ENCODE results near the gene RPL39L.

Gene RPL39L

DNA sequence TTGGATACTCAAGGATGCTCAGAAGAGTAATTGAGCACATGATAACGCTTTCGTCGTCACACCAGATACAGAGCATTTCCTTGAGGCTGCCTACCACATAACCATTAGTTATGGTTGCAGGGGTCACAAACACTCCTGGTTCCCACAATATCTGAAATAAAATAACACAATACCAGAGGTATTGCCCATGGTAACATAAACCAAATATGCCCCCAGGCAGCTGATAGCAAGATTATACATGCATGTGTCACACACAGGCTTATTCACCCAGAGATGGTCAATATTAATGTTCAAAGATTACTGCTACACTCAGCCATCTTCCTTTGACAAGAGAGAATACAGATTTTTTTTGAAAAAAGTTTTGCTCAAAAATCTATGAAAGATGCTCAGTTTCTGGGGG lies 7.3 kb downstream of the RPL39L start:
- Histone ChIP-seq H3K4me1 (ENCODE audit: control insufficient read depth, low read length) (peaks cover 38% of the 10 kb centered on the region), H3K4me2 (ENCODE audit: low read length) (no peak overlapping the region), H3F3A (ENCODE audit: control insufficient read depth, insufficient read depth) (0 out of 2 replicates have a peak, but pooled peaks cover 4% of the 10 kb centered on the region), H3K36me3 (ENCODE audit: control insufficient read depth, low read length) (peaks cover 70% of the 10 kb centered on the region), H3K4me3 (ENCODE audit: low read length) (no peak overlapping the region), H3K9me3 (ENCODE audit: control insufficient read depth, insufficient read depth, low read length) (peaks cover 30% of the 10 kb centered on the region; the same call in 1 of the 2 replicates), H3K27ac (ENCODE audit: low read depth, low read length) (no peak overlapping the region), H4K20me1 (ENCODE audit: control insufficient read depth, insufficient read depth, low read depth, low read length) (no peaks in the 10 kb centered on the region), H3K27me3 (ENCODE audit: control insufficient read depth, low read length) (no peaks in the 10 kb centered on the region), H3K9me2 (replicated peaks; ENCODE audit: control insufficient read depth, low read length) (no peaks in the 10 kb centered on the region), H3K79me2 (ENCODE audit: control insufficient read depth, low read length) (peaks cover 76% of the 10 kb centered on the region)
- no peak for TF ChIP-seq EZH2phosphoT487 (IDR thresholded peaks at IDR 0.05; ENCODE audit: borderline replicate concordance, low read length)
- TF ChIP-seq, protein P1, sequence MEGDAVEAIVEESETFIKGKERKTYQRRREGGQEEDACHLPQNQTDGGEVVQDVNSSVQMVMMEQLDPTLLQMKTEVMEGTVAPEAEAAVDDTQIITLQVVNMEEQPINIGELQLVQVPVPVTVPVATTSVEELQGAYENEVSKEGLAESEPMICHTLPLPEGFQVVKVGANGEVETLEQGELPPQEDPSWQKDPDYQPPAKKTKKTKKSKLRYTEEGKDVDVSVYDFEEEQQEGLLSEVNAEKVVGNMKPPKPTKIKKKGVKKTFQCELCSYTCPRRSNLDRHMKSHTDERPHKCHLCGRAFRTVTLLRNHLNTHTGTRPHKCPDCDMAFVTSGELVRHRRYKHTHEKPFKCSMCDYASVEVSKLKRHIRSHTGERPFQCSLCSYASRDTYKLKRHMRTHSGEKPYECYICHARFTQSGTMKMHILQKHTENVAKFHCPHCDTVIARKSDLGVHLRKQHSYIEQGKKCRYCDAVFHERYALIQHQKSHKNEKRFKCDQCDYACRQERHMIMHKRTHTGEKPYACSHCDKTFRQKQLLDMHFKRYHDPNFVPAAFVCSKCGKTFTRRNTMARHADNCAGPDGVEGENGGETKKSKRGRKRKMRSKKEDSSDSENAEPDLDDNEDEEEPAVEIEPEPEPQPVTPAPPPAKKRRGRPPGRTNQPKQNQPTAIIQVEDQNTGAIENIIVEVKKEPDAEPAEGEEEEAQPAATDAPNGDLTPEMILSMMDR (IDR thresholded peaks at IDR 0.05; ENCODE audit: low read depth, low read length, poor library complexity, severe bottlenecking) = no peak

DNA sequence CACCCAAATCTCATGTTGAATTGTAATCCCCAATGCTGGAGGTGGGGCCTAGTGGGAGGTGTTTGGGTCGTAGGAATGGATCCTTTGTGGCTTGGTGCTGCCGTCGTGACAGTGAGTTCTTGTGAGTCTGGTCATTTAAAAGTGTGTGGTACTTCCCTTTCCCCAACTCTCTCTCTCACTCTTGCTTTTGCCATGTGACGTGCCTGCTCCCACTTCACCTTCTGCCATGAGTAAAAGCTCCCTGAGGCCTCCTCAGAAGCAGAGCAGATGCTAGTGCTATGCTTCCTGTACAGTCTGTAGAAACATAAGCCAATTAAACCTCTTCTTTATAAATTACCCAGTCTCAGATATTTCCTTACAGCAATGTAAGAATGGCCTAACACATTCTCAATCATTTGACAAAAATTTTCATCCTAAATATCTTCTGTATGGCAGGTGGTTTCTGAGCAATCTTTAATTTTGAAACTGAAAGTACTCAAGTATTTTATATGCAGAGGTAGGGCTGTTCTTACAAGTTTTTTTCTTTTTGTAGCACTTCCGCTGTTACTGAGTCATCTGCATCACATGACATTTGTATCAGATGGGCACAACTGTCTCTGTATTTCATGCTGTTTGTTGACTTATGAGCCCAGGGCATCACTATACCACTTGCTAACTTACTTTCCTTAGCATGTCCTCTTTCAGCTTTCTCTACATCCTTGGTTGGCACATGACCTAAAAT lies 8.8 kb downstream of the RPL39L start:
- Histone ChIP-seq H3K4me2 (ENCODE audit: low read length) (peak overlapping the region; percentile 47), H3K27ac (ENCODE audit: low read depth, low read length) (peak overlapping the region; percentile 38), H3K4me1 (ENCODE audit: control insufficient read depth, low read length) (peaks cover 50% of the 10 kb centered on the region), H4K20me1 (ENCODE audit: control insufficient read depth, insufficient read depth, low read depth, low read length) (no peaks in the 10 kb centered on the region), H3F3A (ENCODE audit: control insufficient read depth, insufficient read depth) (peaks cover 9% of the 10 kb centered on the region), H3K9me3 (ENCODE audit: control insufficient read depth, insufficient read depth, low read length) (peaks cover 25% of the 10 kb centered on the region; the same call in 1 of the 2 replicates), H3K4me3 (ENCODE audit: low read length) (peak overlapping the region; percentile 35), H3K27me3 (ENCODE audit: control insufficient read depth, low read length) (no peaks in the 10 kb centered on the region), H3K36me3 (ENCODE audit: control insufficient read depth, low read length) (peaks cover 64% of the 10 kb centered on the region), H3K9me2 (replicated peaks; ENCODE audit: control insufficient read depth, low read length) (no peaks in the 10 kb centered on the region), H3K79me2 (ENCODE audit: control insufficient read depth, low read length) (peaks cover 71% of the 10 kb centered on the region)
- no peak for TF ChIP-seq EZH2phosphoT487 (IDR thresholded peaks at IDR 0.05; ENCODE audit: borderline replicate concordance, low read length)
- TF ChIP-seq, protein P1 (IDR thresholded peaks at IDR 0.05; ENCODE audit: low read depth, low read length, poor library complexity, severe bottlenecking) = no peak

DNA sequence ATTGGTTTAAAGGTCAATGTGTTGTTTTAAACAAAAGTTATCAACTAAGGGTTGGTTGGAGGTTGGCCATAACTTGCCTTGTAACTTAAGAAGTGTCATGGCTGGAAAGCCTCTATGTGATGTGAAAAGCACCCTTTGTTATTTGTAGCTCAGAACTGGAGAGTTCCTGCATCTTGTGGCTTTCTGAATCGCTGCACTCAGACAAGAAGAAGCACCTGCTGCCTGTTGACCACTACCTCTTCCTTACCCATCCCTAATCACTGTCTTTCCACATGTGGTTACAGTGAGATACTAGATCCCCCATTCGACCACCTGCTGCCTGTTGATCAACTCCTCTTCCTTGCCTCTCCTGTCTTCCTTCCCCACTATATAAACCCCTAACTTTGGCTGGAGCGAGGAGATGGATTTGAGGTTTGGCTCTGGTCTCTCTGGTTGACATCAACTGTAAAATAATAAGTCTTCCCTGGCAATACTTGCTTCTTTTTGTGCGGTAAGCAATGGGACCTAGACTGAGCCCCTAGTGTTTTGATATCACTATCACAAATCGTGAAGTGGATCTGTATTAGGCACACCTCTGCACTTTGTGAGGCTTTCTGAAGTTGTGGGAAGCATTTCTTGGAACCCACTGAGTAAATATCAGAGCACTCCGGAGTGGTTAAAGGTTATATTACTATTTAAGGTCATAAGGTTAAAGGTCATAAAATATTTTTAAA lies 13.8 kb downstream of the RPL39L start:
- H3K27me3 ChIP-seq (ENCODE audit: control insufficient read depth, low read length) = no peaks in the 10 kb centered on the region
- H3K4me2 ChIP-seq (ENCODE audit: low read length) = peak overlapping the region; percentile 58

More for the DNA sequence above, 13.8 kb downstream of the RPL39L start:
- Histone ChIP-seq H3K79me2 (ENCODE audit: control insufficient read depth, low read length) (peaks cover 61% of the 10 kb centered on the region), H3K27ac (ENCODE audit: low read depth, low read length) (peak overlapping the region; percentile 69), H3K4me1 (ENCODE audit: control insufficient read depth, low read length) (peaks cover 62% of the 10 kb centered on the region), H3F3A (ENCODE audit: control insufficient read depth, insufficient read depth) (peaks cover 6% of the 10 kb centered on the region), H3K9me3 (ENCODE audit: control insufficient read depth, insufficient read depth, low read length) (peaks cover 6% of the 10 kb centered on the region; the same call in 1 of the 2 replicates), H3K36me3 (ENCODE audit: control insufficient read depth, low read length) (peaks cover 58% of the 10 kb centered on the region), H3K4me3 (ENCODE audit: low read length) (peak overlapping the region; percentile 50), H4K20me1 (ENCODE audit: control insufficient read depth, insufficient read depth, low read depth, low read length) (no peaks in the 10 kb centered on the region), H3K9me2 (replicated peaks; ENCODE audit: control insufficient read depth, low read length) (no peaks in the 10 kb centered on the region)
- TF ChIP-seq, protein P1 (IDR thresholded peaks at IDR 0.05; ENCODE audit: low read depth, low read length, poor library complexity, severe bottlenecking) = no peak
- no peak for TF ChIP-seq EZH2phosphoT487 (IDR thresholded peaks at IDR 0.05; ENCODE audit: borderline replicate concordance, low read length)

Data from DOHH2 (cell line).